DMS53 (cell line): ENCODE results near the gene MAP9.

Source experiments
- DNase-seq: peaks from one replicate; lab custom pipeline; 2025; lab: John Stamatoyannopoulos, UW

The MAP9 gene

GRCh38 chr4:155342142-155342541, 34.6 kb downstream of the MAP9 start:
- peak; percentile 49 for DNase-seq

- no peak for DNase-seq
These were observed 36.8 kb downstream of the MAP9 start for GRCh38 chr4:155339999-155340398.

GRCh38 chr4:155339588-155339987, 37.2 kb downstream of the MAP9 start:
- peak; percentile 62 for DNase-seq

GRCh38 chr4:155338196-155338595, 38.6 kb downstream of the MAP9 start:
- no peak for DNase-seq

GRCh38 chr4:155336242-155336641, 40.5 kb downstream of the MAP9 start:
- DNase-seq: no peak

- no peak for DNase-seq
These were observed 45.3 kb downstream of the MAP9 start for GRCh38 chr4:155331478-155331877.

- no peak for DNase-seq
These were observed 54.0 kb downstream of the MAP9 start for GRCh38 chr4:155322782-155323181.

- DNase-seq: no peak
These were observed 55.8 kb downstream of the MAP9 start for GRCh38 chr4:155321006-155321405.

GRCh38 chr4:155319516-155319915, 57.2 kb downstream of the MAP9 start:
- no peak for DNase-seq

- DNase-seq: peak; percentile 3
These were observed 64.7 kb downstream of the MAP9 start for GRCh38 chr4:155312027-155312426.

- DNase-seq: no peak
These were observed 69.0 kb downstream of the MAP9 start for GRCh38 chr4:155307731-155308277.

- DNase-seq: no peak
These were observed 71.1 kb downstream of the MAP9 start for GRCh38 chr4:155305619-155306018.

GRCh38 chr4:155304375-155304774, 72.4 kb downstream of the MAP9 start:
- no peak for DNase-seq

GRCh38 chr4:155299103-155299502, 77.7 kb downstream of the MAP9 start:
- DNase-seq: no peak
